Activated CD4-positive, alpha-beta memory T cell treated with anti-CD3 and anti-CD28 coated beads, Interleukin-2, amount 10 ng/mL, durations not matched to agents 7 days and 5 days (primary cell): Measurements from ENCODE around the gene CCDC50. TPM values are rescaled to one million over a fixed set of nuclear protein-coding genes. Genes with fewer than 3 reads are reported as not detected.

Source experiments
- CTCF ChIA-PET: fragments of 350-600 bp; sonication (Branson Sonifier 250); formaldehyde crosslinking; loops from one replicate; lab custom pipeline; 2021; ENCODE audit warnings: antibody characterized with exemption, inconsistent platforms; lab: Charles Lee
- POLR2A ChIA-PET: fragments of 350-600 bp; sonication (Branson Sonifier 250); formaldehyde crosslinking; loops from one replicate; lab custom pipeline; 2021; ENCODE audit warnings: antibody characterized with exemption; lab: Charles Lee
- DNase-seq: peaks from one replicate; pipeline ENCODE4 v3.0.0-alpha.2; 2020
- H3K27ac Mint-ChIP-seq: one replicate; pipeline ENCODE4 v1.8.0; 2021; ENCODE audit warnings: mild to moderate bottlenecking, mixed read lengths
- H3K27me3 Mint-ChIP-seq: one replicate; pipeline ENCODE4 v1.8.0; 2021; ENCODE audit warnings: mixed read lengths
- H3K36me3 Mint-ChIP-seq: one replicate; pipeline ENCODE4 v1.8.0; 2021; ENCODE audit warnings: low read depth, mixed read lengths
- H3K4me1 Mint-ChIP-seq: one replicate; pipeline ENCODE4 v1.8.0; 2021; ENCODE audit warnings: mixed read lengths
- H3K4me3 Mint-ChIP-seq: one replicate; pipeline ENCODE4 v1.8.0; 2021; ENCODE audit warnings: mild to moderate bottlenecking, mixed read lengths
- H3K9me3 Mint-ChIP-seq: one replicate; pipeline ENCODE4 v1.8.0; 2021; ENCODE audit warnings: mixed read lengths
- total RNA-seq, 2 experiments: library from RNA; stranded (reverse); gene quantifications; one replicate each; pipeline ENCODE4 v1.2.3, GENCODE V29; 2021

CCDC50 gene
- total RNA-seq, 2 experiments from 2014 or later = 15.5 to 17.0 TPM

DNA sequence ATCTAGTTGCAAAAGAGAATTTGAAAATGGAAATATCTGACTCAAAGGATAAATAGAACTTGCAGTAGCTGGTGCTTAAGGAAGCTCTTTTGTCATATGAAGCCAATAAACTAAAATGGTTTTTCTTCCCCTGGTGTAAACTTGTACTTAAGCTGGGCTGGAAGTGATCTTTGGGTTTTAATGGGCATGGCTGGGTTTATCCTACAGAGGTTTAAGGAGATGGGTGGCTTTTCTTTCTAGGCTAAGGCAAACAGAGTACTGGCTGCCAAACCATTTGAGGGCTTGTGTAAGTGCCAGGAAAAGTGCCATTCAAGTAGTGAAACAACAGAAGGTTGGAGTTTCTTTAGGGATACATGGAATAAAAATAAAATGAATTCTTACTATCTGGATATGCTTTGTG is 13.2 kb downstream of the CCDC50 start:
- H3K9me3 Mint-ChIP-seq = no peaks in the 10 kb centered on the region
- POLR2A ChIA-PET = no interaction called here
- H3K27ac Mint-ChIP-seq = no peak overlapping the region
- H3K27me3 Mint-ChIP-seq = no peaks in the 10 kb centered on the region
- no peak overlapping the region for H3K4me3 Mint-ChIP-seq
- H3K36me3 Mint-ChIP-seq = no peaks in the 10 kb centered on the region
- DNase-seq = no peak
- peaks cover 7% of the 10 kb centered on the region for H3K4me1 Mint-ChIP-seq
- CTCF ChIA-PET = no interaction called here

- ChIA-PET POLR2A (no interaction called here), CTCF (no interaction called here)
- Mint-ChIP-seq H3K4me1 (peaks cover 7% of the 10 kb centered on the region), H3K27ac (no peak overlapping the region), H3K27me3 (no peaks in the 10 kb centered on the region), H3K4me3 (no peak overlapping the region), H3K36me3 (no peaks in the 10 kb centered on the region), H3K9me3 (no peaks in the 10 kb centered on the region)
- no peak for DNase-seq
Measured at GRCh38 chr3:191343115-191343514, 13.9 kb downstream of the CCDC50 start.

DNA sequence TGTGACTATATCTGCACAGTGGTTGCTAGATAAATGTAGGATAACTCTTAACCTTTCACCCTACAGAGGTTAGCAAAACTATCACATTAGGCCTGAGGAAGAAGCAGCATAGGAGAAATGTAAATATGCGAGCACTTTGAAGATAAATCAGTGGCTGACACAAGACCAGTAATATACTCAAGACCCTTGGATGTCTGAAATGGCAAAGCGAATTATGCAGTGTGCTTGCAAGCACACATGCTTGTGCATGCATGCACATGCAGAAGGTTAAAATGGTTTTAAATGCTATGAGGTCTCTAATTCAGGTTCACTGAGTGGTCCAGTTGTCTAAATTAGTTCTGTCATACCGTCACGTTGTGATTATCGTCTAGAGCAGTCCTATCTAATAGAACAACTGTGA is 14.7 kb downstream of the CCDC50 start:
- H3K4me3 Mint-ChIP-seq = no peak overlapping the region
- DNase-seq = no peak
- peaks cover 7% of the 10 kb centered on the region for H3K4me1 Mint-ChIP-seq
- H3K27me3 Mint-ChIP-seq = no peaks in the 10 kb centered on the region
- ChIA-PET CTCF (no interaction called here), POLR2A (no interaction called here)
- H3K36me3 Mint-ChIP-seq = no peaks in the 10 kb centered on the region
- H3K27ac Mint-ChIP-seq = no peak overlapping the region
- no peaks in the 10 kb centered on the region for H3K9me3 Mint-ChIP-seq

- no peak overlapping the region for H3K4me3 Mint-ChIP-seq
- H3K9me3 Mint-ChIP-seq = no peaks in the 10 kb centered on the region
- H3K27ac Mint-ChIP-seq = no peak overlapping the region
- H3K27me3 Mint-ChIP-seq = no peaks in the 10 kb centered on the region
- H3K36me3 Mint-ChIP-seq = no peaks in the 10 kb centered on the region
- POLR2A ChIA-PET = interaction anchor here (1.0 to 1.3 kb wide), 2 partner anchors 9 to 12 kb away, joined by 3 read pairs; no protein-coding TSS in a partner anchor
- H3K4me1 Mint-ChIP-seq = peaks cover 7% of the 10 kb centered on the region
- no peak for DNase-seq
- CTCF ChIA-PET = no interaction called here
Measured at GRCh38 chr3:191345334-191345733, 16.1 kb downstream of the CCDC50 start.

DNA sequence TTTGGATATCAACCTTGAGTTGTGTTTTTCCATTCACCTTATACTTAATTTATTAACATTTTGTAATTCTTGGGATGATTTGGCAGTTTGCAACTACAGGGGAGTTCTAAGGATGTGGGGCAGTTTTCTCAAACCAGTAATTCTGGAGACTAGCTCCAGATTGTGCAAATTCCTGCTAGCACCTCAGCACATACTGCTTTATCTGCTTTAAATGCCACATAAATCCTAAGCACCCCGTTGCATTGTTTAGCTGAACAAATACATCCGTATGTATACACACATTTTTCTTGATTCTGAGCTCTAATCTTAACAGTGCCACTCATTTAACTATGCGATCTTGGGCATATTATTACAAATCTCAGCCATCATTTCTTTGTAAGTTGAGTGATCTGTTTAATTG is 18.0 kb downstream of the CCDC50 start:
- ChIA-PET POLR2A (no interaction called here), CTCF (no interaction called here)
- peaks cover 7% of the 10 kb centered on the region for H3K4me1 Mint-ChIP-seq

GRCh38 chr3:191348098-191348497 is 18.9 kb downstream of the CCDC50 start:
- DNase-seq = no peak
- Mint-ChIP-seq H3K9me3 (no peaks in the 10 kb centered on the region), H3K36me3 (no peaks in the 10 kb centered on the region), H3K4me1 (peaks cover 7% of the 10 kb centered on the region), H3K27me3 (no peaks in the 10 kb centered on the region), H3K27ac (no peak overlapping the region), H3K4me3 (no peak overlapping the region)
- CTCF ChIA-PET = no interaction called here
- POLR2A ChIA-PET = no interaction called here

More for the DNA sequence above, 18.0 kb downstream of the CCDC50 start:
- Mint-ChIP-seq H3K27ac (no peak overlapping the region), H3K4me3 (no peak overlapping the region), H3K9me3 (no peaks in the 10 kb centered on the region), H3K36me3 (no peaks in the 10 kb centered on the region), H3K27me3 (no peaks in the 10 kb centered on the region)
- no peak for DNase-seq

DNA sequence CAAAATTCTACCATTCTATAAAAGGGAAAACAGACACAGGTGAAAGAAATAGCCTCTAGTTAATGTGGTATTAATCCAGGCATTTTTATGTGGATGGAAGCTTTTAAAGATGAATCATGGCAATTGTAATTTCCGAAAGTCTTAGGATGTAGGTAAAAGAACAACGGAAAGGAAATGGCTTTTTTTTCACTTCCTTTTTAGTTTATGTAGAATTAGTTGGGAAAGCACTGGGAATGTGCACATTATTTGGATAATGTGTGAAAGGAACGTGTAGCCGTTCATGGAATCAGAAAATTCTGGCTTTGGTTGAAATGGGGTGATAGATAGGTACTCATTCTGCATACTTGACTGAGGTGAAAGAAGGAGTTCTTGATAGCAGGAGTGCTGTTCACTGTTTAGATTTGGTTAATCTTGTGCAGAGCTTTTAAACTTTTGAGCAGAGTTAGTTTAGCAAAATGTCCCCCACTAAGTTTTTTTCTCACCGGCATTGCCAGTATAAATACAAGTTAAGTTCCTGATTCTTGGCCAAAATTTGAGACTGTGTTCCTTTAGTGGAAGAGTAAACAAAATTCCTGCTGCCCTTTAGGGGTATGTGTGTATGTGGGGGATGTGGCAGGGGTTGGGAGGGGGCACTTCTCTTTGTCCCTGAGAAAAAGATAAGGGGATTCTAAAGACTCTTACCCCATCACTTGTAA is 21.3 kb downstream of the CCDC50 start:
- H3K36me3 Mint-ChIP-seq = no peaks in the 10 kb centered on the region
- POLR2A ChIA-PET = interaction anchor here (0.6 kb wide), 1 partner anchor 11 kb away, joined by 3 read pairs; no protein-coding TSS in a partner anchor
- no peak for DNase-seq
- H3K9me3 Mint-ChIP-seq = no peaks in the 10 kb centered on the region
- no peak overlapping the region for H3K27ac Mint-ChIP-seq
- H3K4me3 Mint-ChIP-seq = no peak overlapping the region
- no peaks in the 10 kb centered on the region for H3K4me1 Mint-ChIP-seq
- CTCF ChIA-PET = no interaction called here
- no peaks in the 10 kb centered on the region for H3K27me3 Mint-ChIP-seq

- H3K4me1 Mint-ChIP-seq = no peaks in the 10 kb centered on the region
- CTCF ChIA-PET = no interaction called here
- POLR2A ChIA-PET = no interaction called here
- no peaks in the 10 kb centered on the region for H3K9me3 Mint-ChIP-seq
- no peak for DNase-seq
- H3K27ac Mint-ChIP-seq = no peak overlapping the region
- H3K4me3 Mint-ChIP-seq = no peak overlapping the region
- H3K36me3 Mint-ChIP-seq = no peaks in the 10 kb centered on the region
- H3K27me3 Mint-ChIP-seq = no peaks in the 10 kb centered on the region
Measured at GRCh38 chr3:191352014-191352413, 22.8 kb downstream of the CCDC50 start.

- H3K4me1 Mint-ChIP-seq = peaks cover 1% of the 10 kb centered on the region
- no peaks in the 10 kb centered on the region for H3K9me3 Mint-ChIP-seq
- H3K27me3 Mint-ChIP-seq = no peaks in the 10 kb centered on the region
- H3K36me3 Mint-ChIP-seq = no peaks in the 10 kb centered on the region
- H3K4me3 Mint-ChIP-seq = no peak overlapping the region
- no peak for DNase-seq
- H3K27ac Mint-ChIP-seq = no peak overlapping the region
- ChIA-PET CTCF (no interaction called here), POLR2A (no interaction called here)
Measured at GRCh38 chr3:191353022-191353777, 24.0 kb downstream of the CCDC50 start.

- Mint-ChIP-seq H3K36me3 (peaks cover 6% of the 10 kb centered on the region), H3K27me3 (no peaks in the 10 kb centered on the region)
- POLR2A ChIA-PET = no interaction called here
Measured at GRCh38 chr3:191355406-191355805, 26.2 kb downstream of the CCDC50 start.

GRCh38 chr3:191356631-191357439 is 27.6 kb downstream of the CCDC50 start:
- Mint-ChIP-seq H3K9me3 (no peaks in the 10 kb centered on the region), H3K4me3 (no peak overlapping the region), H3K27me3 (no peaks in the 10 kb centered on the region), H3K27ac (no peak overlapping the region), H3K36me3 (peaks cover 6% of the 10 kb centered on the region), H3K4me1 (peaks cover 13% of the 10 kb centered on the region)
- CTCF ChIA-PET = no interaction called here
- no peak for DNase-seq
- POLR2A ChIA-PET = interaction anchor here (0.8 kb wide), 1 partner anchor 12 kb away, joined by 3 read pairs; no protein-coding TSS in a partner anchor

More at GRCh38 chr3:191355406-191355805, 26.2 kb downstream of the CCDC50 start:
- peaks cover 13% of the 10 kb centered on the region for H3K4me1 Mint-ChIP-seq
- H3K27ac Mint-ChIP-seq = no peak overlapping the region
- DNase-seq = no peak
- CTCF ChIA-PET = no interaction called here
- no peak overlapping the region for H3K4me3 Mint-ChIP-seq
- H3K9me3 Mint-ChIP-seq = no peaks in the 10 kb centered on the region

DNA sequence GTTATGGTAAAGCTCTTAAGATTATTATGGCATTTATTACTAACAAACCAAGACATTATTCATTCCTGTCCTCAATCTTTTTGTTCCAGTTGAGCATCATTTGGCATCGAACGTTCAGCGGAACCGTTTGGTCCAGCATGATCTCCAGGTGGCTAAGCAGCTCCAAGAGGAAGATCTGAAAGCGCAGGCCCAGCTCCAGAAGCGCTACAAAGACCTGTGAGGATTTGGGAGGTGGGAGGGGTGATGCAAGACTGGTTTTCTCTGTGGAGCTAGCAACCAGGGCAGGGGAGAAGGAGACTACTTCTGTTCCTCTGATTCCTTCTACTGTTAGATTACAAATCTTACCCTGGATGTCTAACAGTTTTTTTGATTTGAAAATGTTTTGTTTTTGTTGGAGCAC is 28.7 kb downstream of the CCDC50 start:
- CTCF ChIA-PET = no interaction called here
- Mint-ChIP-seq H3K27ac (no peak overlapping the region), H3K9me3 (no peaks in the 10 kb centered on the region), H3K4me1 (peaks cover 13% of the 10 kb centered on the region), H3K4me3 (no peak overlapping the region), H3K27me3 (no peaks in the 10 kb centered on the region), H3K36me3 (peaks cover 6% of the 10 kb centered on the region)
- POLR2A ChIA-PET = interaction anchor here (0.8 to 1.1 kb wide), 3 partner anchors 13 to 29 kb away, joined by 3 read pairs; partner anchors contain the start of genes CCDC50 and UTS2B
- no peak for DNase-seq

DNA sequence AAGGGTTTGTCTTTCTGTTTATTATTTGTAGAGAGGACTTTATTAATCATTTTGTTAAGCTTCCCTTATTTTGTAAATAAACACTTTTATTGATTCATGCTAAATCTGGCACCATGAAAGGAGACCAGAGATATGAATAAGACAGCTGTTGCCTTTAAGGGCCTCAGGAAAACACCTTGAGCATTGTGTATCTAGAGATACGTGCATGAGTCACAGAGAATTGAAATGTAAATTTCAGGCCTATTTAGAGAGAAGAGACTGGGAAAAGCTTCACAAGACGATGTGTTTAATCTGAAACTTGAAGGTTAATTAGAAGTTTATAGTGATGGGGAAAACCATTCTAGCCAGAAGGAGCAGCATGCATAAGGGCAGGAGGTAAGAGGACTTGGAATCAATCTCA is 29.7 kb downstream of the CCDC50 start:
- ChIA-PET POLR2A (no interaction called here), CTCF (no interaction called here)
- DNase-seq = no peak
- no peaks in the 10 kb centered on the region for H3K9me3 Mint-ChIP-seq
- no peak overlapping the region for H3K27ac Mint-ChIP-seq
- H3K4me1 Mint-ChIP-seq = peaks cover 13% of the 10 kb centered on the region
- H3K36me3 Mint-ChIP-seq = peaks cover 6% of the 10 kb centered on the region
- no peaks in the 10 kb centered on the region for H3K27me3 Mint-ChIP-seq
- no peak overlapping the region for H3K4me3 Mint-ChIP-seq
